OCI-LY7 (cell line): ENCODE data around the gene BRCA1. TPM values are rescaled to one million over a fixed set of nuclear protein-coding genes. Genes with fewer than 3 reads are reported as not detected.

ENCODE experiments used
- BruUV-seq: library from RNA; stranded (reverse); fragments of 400-500 nt; replicated peaks from 2 replicates; lab custom pipeline; 2021; lab: Mats Ljungman, UMichigan
- CTCF ChIA-PET: fragments of 300-600 bp; sonication (Branson Sonifier 250); formaldehyde crosslinking; loops from one replicate; lab custom pipeline; 2022; ENCODE audit warnings: antibody characterized with exemption; ENCODE audit not compliant: unreplicated experiment; lab: Charles Lee
- POLR2A ChIA-PET: fragments of 300-600 bp; sonication (Branson Sonifier 250); formaldehyde crosslinking; loops from one replicate; lab custom pipeline; 2022; ENCODE audit warnings: antibody characterized with exemption; lab: Charles Lee
- DNase-seq: peaks from one replicate; pipeline ENCODE4 v3.0.0-alpha.2; 2015; ENCODE audit warnings: low spot score
- H2AFZ ChIP-seq: fragments of 200-600 bp; sonication (generic), shearing (Covaris generic); 2 replicates; pipeline ENCODE4 v1.6.1; 2014; ENCODE audit warnings: mild to moderate bottlenecking, antibody characterized with exemption, low read length, moderate library complexity
- H3K27ac ChIP-seq: fragments of 200-600 bp; sonication (generic); 2 replicates; pipeline ENCODE4 v1.5.1; 2014; ENCODE audit warnings: mixed run types, low read depth, mild to moderate bottlenecking, moderate library complexity, low read length, inconsistent platforms; ENCODE audit not compliant: poor library complexity, severe bottlenecking
- H3K36me3 ChIP-seq: fragments of 200-600 bp; sonication (generic); 2 replicates; pipeline ENCODE4 v1.6.1; 2014; ENCODE audit warnings: mild to moderate bottlenecking, antibody characterized with exemption, low read length, moderate library complexity, mixed read lengths; ENCODE audit not compliant: insufficient read depth
- H3K4me1 ChIP-seq: fragments of 200-600 bp; sonication (generic); 2 replicates; pipeline ENCODE4 v1.5.1; 2014; ENCODE audit warnings: mild to moderate bottlenecking, low read length; ENCODE audit not compliant: insufficient read depth, poor library complexity, severe bottlenecking
- H3K4me2 ChIP-seq: fragments of 200-600 bp; sonication (generic); 2 replicates; pipeline ENCODE4 v1.6.1; 2014; ENCODE audit warnings: mild to moderate bottlenecking, low read length
- H3K4me3 ChIP-seq: fragments of 200-600 bp; sonication (generic); 2 replicates; pipeline ENCODE4 v1.5.1; 2014; ENCODE audit warnings: mild to moderate bottlenecking, low read depth, low read length; ENCODE audit not compliant: poor library complexity, severe bottlenecking
- H3K79me2 ChIP-seq: fragments of 200-600 bp; sonication (generic); 2 replicates; pipeline ENCODE4 v1.6.1; 2016; ENCODE audit warnings: low read depth, mild to moderate bottlenecking, low read length, moderate library complexity, mixed read lengths; ENCODE audit not compliant: insufficient read depth
- H3K9me2 ChIP-seq: fragments of 200-600 bp; sonication (generic); 2 replicates; pipeline ENCODE4 v1.6.1; 2016; ENCODE audit warnings: mild to moderate bottlenecking, low read length, mixed read lengths; ENCODE audit not compliant: insufficient read depth
- H3K9me3 ChIP-seq: fragments of 200-600 bp; sonication (generic); 2 replicates; pipeline ENCODE4 v1.6.1; 2014; ENCODE audit warnings: mild to moderate bottlenecking, mixed run types, low read length, mixed read lengths
- H4K20me1 ChIP-seq: fragments of 200-600 bp; sonication (generic); 2 replicates; pipeline ENCODE4 v1.6.1; 2014; ENCODE audit warnings: mild to moderate bottlenecking, antibody characterized with exemption, low read length, moderate library complexity, mixed read lengths; ENCODE audit not compliant: insufficient read depth
- EZH2phosphoT487 ChIP-seq: fragments of 200-600 bp; sonication (generic); IDR thresholded peaks from 2 replicates; pipeline ENCODE4 v1.6.1; 2018; ENCODE audit warnings: low read depth, borderline replicate concordance, mild to moderate bottlenecking, mixed run types, antibody characterized with exemption, low read length, moderate library complexity, mixed read lengths
- intact Hi-C: fragments of 100-400 bp; cut with micrococcal nuclease; formaldehyde crosslinking; loops from one replicate; pipeline ENCODE4 v1.10.0; 2022; ENCODE audit not compliant: unreplicated experiment
- total RNA-seq, 2 experiments: library from RNA; depleted of rRNA in 1 of 2; stranded (reverse); fragments of >200 nt in 1 of 2; shearing (Covaris generic) in 1 of 2; gene quantifications; 2 replicates each; pipeline ENCODE4 v1.2.3, GENCODE V29; 2014 to 2022
- TF ChIP-seq, protein P1 (sequence below): fragments of 200-600 bp; sonication (generic); conservative IDR thresholded peaks from 2 replicates; pipeline ENCODE4 v1.5.1; 2014; ENCODE audit warnings: mild to moderate bottlenecking, antibody characterized with exemption, low read length, moderate library complexity, mixed read lengths

BRCA1 gene
- total RNA-seq, 2 experiments from 2014 or later, result 112 to 135 TPM

DNA sequence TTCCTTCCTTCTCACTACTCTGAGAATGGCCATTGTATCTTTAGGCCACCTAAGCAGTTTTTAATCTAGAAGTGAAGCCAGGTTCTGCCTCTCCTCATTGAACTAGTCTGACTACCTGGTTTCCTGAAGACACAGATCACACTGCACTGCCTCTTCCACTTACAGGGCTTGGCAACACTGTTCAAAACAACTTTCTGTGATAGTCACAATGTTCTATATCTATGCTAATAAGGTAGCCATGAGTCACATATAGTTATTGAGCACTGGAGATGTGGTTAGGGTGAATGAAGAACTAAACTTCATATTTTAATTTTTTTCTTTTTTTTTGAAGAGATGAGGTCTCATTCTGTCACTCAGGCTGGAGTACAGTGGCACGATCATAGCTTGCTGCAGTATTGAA, 73.2 kb downstream of the BRCA1 start:
- CTCF ChIA-PET, result no interaction called here

DNA sequence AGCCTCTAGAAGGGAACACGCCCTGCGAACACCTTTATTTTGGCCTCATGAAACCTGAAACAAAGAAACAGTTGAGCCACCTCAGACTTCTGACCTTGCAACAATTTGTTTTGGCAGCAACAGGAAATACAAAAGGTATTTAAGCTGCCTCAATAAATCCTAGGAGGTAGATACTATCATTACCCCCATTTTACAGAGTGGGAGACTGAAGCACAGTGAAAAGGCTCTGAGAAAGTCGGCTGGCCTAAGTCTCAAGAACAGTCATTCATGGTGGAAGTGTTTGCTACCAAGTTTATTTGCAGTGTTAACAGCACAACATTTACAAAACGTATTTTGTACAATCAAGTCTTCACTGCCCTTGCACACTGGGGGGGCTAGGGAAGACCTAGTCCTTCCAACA, 81.1 kb downstream of the BRCA1 start:
- Histone ChIP-seq H3K4me1 (no peaks in the 10 kb centered on the region), H3K4me3 (no peak overlapping the region), H3K9me3 (no peaks in the 10 kb centered on the region), H4K20me1 (no peaks in the 10 kb centered on the region), H2AFZ (no peak overlapping the region), H3K27ac (no peak overlapping the region), H3K79me2 (no peaks in the 10 kb centered on the region), H3K36me3 (peaks cover 63% of the 10 kb centered on the region), H3K9me2 (no peaks in the 10 kb centered on the region), H3K4me2 (no peak overlapping the region)
- intact Hi-C loops, result no loop called here
- ChIA-PET POLR2A (interaction anchor here (0.7 to 0.8 kb wide), 3 partner anchors 11 to 173 kb away, joined by 3 to 4 read pairs (median 4); no protein-coding TSS in a partner anchor), CTCF (no interaction called here)
- no peak for DNase-seq
- no TSS peak for BruUV-seq
- TF ChIP-seq EZH2phosphoT487, result no peak
- TF ChIP-seq, protein P1, sequence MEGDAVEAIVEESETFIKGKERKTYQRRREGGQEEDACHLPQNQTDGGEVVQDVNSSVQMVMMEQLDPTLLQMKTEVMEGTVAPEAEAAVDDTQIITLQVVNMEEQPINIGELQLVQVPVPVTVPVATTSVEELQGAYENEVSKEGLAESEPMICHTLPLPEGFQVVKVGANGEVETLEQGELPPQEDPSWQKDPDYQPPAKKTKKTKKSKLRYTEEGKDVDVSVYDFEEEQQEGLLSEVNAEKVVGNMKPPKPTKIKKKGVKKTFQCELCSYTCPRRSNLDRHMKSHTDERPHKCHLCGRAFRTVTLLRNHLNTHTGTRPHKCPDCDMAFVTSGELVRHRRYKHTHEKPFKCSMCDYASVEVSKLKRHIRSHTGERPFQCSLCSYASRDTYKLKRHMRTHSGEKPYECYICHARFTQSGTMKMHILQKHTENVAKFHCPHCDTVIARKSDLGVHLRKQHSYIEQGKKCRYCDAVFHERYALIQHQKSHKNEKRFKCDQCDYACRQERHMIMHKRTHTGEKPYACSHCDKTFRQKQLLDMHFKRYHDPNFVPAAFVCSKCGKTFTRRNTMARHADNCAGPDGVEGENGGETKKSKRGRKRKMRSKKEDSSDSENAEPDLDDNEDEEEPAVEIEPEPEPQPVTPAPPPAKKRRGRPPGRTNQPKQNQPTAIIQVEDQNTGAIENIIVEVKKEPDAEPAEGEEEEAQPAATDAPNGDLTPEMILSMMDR, result no peak

More for the DNA sequence above, 73.2 kb downstream of the BRCA1 start:
- no TSS peak for BruUV-seq
- no peak for DNase-seq
- Histone ChIP-seq H3K4me3 (no peak overlapping the region), H4K20me1 (no peaks in the 10 kb centered on the region), H3K4me2 (no peak overlapping the region), H3K27ac (no peak overlapping the region), H3K36me3 (peaks cover 99% of the 10 kb centered on the region), H3K9me3 (no peaks in the 10 kb centered on the region), H2AFZ (no peak overlapping the region), H3K9me2 (no peaks in the 10 kb centered on the region), H3K79me2 (no peaks in the 10 kb centered on the region), H3K4me1 (no peaks in the 10 kb centered on the region)
- POLR2A ChIA-PET, result no interaction called here
- intact Hi-C loops, result no loop called here
- TF ChIP-seq, protein P1, result no peak

DNA sequence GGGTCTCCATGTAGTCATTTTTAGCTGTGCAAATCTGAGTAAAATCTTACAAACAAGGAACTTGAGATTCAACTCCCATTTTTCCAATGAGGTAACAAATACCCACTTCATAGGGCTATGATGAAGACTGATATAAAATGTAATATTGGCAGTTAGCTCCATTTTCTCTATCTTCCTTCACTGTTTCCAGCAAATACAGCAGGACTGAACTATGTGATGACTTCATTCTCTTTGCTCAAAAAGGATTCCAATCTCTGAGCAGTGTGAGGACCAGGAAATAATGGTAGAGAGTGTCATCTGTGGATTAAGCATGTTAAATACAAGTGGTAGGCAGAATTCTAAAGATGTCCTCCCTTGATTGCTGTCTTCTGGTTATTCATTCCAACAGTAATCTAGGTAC, 81.9 kb downstream of the BRCA1 start:
- POLR2A ChIA-PET, result no interaction called here
- Histone ChIP-seq H3K9me3 (no peaks in the 10 kb centered on the region), H3K4me1 (no peaks in the 10 kb centered on the region), H3K4me2 (no peak overlapping the region), H2AFZ (no peak overlapping the region), H3K36me3 (peaks cover 56% of the 10 kb centered on the region), H3K27ac (no peak overlapping the region), H3K9me2 (no peaks in the 10 kb centered on the region), H3K79me2 (no peaks in the 10 kb centered on the region), H4K20me1 (no peaks in the 10 kb centered on the region), H3K4me3 (no peak overlapping the region)
- BruUV-seq, result no TSS peak
- TF ChIP-seq, protein P1, result no peak
- TF ChIP-seq EZH2phosphoT487, result no peak
- CTCF ChIA-PET, result no interaction called here
- DNase-seq, result no peak
- intact Hi-C loops, result no loop called here
